Measurements from ENCODE around the gene ANKMY1.

- TF ChIP-seq CTCF (conservative IDR thresholded peaks at IDR 0.05; ENCODE audit: low read length) = no peak
- no peak for TF ChIP-seq EZH2phosphoT487 (IDR thresholded peaks at IDR 0.05; ENCODE audit: borderline replicate concordance)
Observed at GRCh38 chr2:240584486-240585031, 26.8 kb upstream of the ANKMY1 start.
